Ascending aorta (tissue), 2 donors: ENCODE results near the gene SPATA7. TPM values are rescaled to one million over a fixed set of nuclear protein-coding genes. Genes with fewer than 3 reads are reported as not detected.

Source experiments
- DNase-seq, 2 donors: peaks; one replicate each; pipeline ENCODE4 v3.0.0-alpha.2; 2019; ENCODE audit warnings: low spot score in 2 of 2
- H3K27ac ChIP-seq, 2 donors: fragments of 200-600 bp; sonication (generic); one replicate each; pipeline ENCODE4 v1.5.1; 2016 to 2017; ENCODE audit warnings: mild to moderate bottlenecking in 1 of 2
- H3K27me3 ChIP-seq: fragments of 200-600 bp; sonication (generic); one replicate; pipeline ENCODE4 v1.5.1; 2017
- H3K36me3 ChIP-seq, 2 donors: fragments of 200-600 bp; sonication (generic); one replicate each; pipeline ENCODE4 v1.5.1; 2016
- H3K4me1 ChIP-seq, 2 donors: fragments of 200-600 bp; sonication (generic); one replicate each; pipeline ENCODE4 v1.5.1; 2016 to 2017; ENCODE audit warnings: mild to moderate bottlenecking in 1 of 2
- H3K4me3 ChIP-seq, 2 donors: fragments of 200-600 bp; sonication (generic); one replicate each; pipeline ENCODE4 v1.5.1; 2016 to 2017; ENCODE audit warnings: mild to moderate bottlenecking in 1 of 2
- H3K9me3 ChIP-seq, 2 donors: fragments of 200-600 bp; sonication (generic); one replicate each; pipeline ENCODE4 v1.5.1; 2016
- intact Hi-C: fragments of 100-400 bp; cut with DNase I; formaldehyde crosslinking; loops from one replicate; pipeline ENCODE4 v1.15.1; 2023
- total RNA-seq: library from RNA; depleted of rRNA; stranded (reverse); fragments of >200 nt; gene quantifications from one replicate; pipeline ENCODE4 v1.1.0, GENCODE V29; 2016
- TF ChIP-seq, protein P1 (sequence below), 3 experiments: fragments of 200-600 bp in 2 of 3; fragments of 450-650 bp in 1 of 3; sonication (generic) in 2 of 3; IDR thresholded peaks; one replicate each; pipeline ENCODE4 v1.5.1; 2016 to 2019; ENCODE audit warnings: antibody characterized with exemption in 3 of 3, mild to moderate bottlenecking in 1 of 3, moderate library complexity in 1 of 3

The SPATA7 gene
- total RNA-seq, 1 donor from 2014 or later, result 1.6 TPM

DNA sequence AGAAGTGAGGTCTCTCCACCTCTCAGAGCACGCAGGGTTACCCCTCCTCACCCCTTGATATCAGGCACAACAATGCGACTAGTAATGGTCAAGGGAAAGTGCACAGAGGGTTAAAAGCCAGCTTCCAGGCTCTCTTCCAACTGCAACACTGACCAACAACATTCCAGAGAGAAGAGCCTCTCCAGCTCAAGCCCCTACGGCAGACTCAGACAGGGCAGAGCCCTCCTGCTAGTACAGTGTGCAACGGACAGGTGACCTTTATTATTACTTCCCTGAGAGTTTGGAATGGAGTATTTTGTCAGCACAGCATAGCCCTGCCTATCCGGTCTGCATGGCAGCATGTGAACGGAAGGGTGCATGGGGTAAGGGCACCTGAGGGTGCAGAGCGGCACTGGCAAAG is 96.3 kb downstream of the SPATA7 start:
- Histone ChIP-seq H3K27ac (no peak overlapping the region), H3K4me1 (no peaks in the 10 kb centered on the region), H3K9me3 (no peaks in the 10 kb centered on the region), H3K36me3 (peaks cover 39 to 59% of the 10 kb centered on the region in 2 donors), H3K4me3 (no peak overlapping the region), H3K27me3 (no peaks in the 10 kb centered on the region)
- DNase-seq, result no peak
- intact Hi-C loops, result no loop called here
- TF ChIP-seq, protein P1, sequence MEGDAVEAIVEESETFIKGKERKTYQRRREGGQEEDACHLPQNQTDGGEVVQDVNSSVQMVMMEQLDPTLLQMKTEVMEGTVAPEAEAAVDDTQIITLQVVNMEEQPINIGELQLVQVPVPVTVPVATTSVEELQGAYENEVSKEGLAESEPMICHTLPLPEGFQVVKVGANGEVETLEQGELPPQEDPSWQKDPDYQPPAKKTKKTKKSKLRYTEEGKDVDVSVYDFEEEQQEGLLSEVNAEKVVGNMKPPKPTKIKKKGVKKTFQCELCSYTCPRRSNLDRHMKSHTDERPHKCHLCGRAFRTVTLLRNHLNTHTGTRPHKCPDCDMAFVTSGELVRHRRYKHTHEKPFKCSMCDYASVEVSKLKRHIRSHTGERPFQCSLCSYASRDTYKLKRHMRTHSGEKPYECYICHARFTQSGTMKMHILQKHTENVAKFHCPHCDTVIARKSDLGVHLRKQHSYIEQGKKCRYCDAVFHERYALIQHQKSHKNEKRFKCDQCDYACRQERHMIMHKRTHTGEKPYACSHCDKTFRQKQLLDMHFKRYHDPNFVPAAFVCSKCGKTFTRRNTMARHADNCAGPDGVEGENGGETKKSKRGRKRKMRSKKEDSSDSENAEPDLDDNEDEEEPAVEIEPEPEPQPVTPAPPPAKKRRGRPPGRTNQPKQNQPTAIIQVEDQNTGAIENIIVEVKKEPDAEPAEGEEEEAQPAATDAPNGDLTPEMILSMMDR (IDR thresholded peaks at IDR 0.05), result no peak

DNA sequence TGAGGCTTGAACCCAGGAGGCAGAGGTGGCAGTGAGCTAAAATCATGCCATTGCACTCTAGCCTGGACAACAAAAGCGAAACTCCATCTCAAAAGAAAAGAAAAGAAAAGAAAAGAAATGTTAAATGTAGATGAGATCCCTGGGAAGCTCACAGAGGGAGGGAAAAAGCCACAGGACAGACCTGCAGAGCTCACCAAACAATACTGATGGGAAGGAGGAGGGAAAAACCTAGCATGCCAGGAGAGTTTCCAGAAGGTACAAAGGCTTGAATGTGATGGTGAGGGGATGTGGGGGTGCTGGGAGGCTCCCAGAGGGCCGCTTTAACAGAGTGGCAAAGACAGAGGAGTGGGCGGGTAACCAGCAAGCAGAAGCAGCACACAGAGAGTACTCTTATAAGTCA is 97.1 kb downstream of the SPATA7 start:
- intact Hi-C loops, result no loop called here
- Histone ChIP-seq H3K9me3 (no peaks in the 10 kb centered on the region), H3K4me3 (no peak overlapping the region), H3K27ac (no peak overlapping the region), H3K36me3 (peaks cover 37 to 58% of the 10 kb centered on the region in 2 donors), H3K4me1 (no peaks in the 10 kb centered on the region), H3K27me3 (no peaks in the 10 kb centered on the region)
- DNase-seq, result no peak
- TF ChIP-seq, protein P1 (IDR thresholded peaks at IDR 0.05), result no peak

Other genes starting within 250 kb of the SPATA7 start
- gene KCNK10, start 62.4 kb upstream of the SPATA7 start, total RNA-seq, result not detected
- gene PTPN21, start 169.3 kb downstream of the SPATA7 start, total RNA-seq, result 18.1 TPM
- 62.2 TPM for gene ZC3H14, start 177.4 kb downstream of the SPATA7 start, total RNA-seq